Raji (cell line): ENCODE measurements around the gene RBM5.

ENCODE experiments used
- POLR2A ChIP-seq: IDR thresholded peaks from 2 replicates; pipeline ENCODE4 v1.6.1; 2011; ENCODE audit warnings: low read depth, low read length, control low read depth; ENCODE audit not compliant: insufficient read depth

Gene RBM5

DNA sequence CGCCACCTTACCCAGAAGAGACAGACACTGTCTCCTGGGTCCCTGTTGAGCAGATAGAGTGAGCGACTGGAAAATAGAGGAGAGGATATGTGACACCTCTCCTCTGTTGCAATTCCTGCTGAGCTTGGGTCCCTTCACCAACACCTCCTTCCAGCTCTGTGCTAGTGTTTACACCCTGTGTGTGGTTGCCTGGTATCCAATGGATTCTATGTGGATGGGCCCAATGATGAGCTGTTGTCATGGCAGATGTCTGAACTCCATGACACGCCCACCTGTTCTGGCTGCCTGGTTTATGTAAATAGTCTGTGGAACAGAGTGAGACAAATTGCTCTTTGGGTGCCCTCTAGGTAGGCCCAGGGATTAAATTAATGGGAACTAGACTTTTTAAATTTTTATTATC is 23.7 kb downstream of the RBM5 start:
- no peak for TF ChIP-seq POLR2A

DNA sequence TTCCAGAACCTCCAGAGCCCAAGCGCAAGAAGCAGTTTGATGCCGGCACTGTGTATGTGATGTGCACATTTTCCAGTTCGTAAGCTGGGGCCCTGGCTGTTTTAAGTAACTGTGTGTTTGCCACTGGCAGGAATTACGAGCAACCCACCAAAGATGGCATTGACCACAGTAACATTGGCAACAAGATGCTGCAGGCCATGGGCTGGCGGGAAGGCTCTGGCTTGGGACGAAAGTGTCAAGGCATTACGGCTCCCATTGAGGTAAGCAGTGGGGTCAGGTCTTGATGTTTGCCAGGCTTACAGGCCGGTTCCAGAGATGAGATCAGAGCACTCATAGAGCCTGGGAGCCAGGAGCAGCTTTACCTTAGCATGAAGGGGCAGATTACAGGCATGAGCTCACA is 28.4 kb downstream of the RBM5 start:
- no peak for TF ChIP-seq POLR2A

DNA sequence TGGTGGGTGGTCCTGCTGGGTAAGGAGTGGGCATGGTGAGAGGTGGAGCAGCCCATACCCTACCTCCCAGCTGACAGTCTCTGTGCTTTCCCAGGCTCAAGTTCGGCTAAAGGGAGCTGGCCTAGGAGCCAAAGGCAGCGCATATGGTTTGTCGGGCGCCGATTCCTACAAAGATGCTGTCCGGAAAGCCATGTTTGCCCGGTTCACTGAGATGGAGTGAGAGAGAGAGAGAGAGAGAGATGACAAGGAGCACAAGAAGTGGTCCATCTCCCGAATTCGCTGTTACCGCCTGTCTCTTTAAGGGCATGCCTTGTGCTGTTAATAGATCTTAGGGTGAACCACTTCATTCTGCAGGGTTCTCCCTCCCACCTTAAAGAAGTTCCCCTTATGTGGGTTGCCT is 29.5 kb downstream of the RBM5 start:
- TF ChIP-seq POLR2A: no peak

DNA sequence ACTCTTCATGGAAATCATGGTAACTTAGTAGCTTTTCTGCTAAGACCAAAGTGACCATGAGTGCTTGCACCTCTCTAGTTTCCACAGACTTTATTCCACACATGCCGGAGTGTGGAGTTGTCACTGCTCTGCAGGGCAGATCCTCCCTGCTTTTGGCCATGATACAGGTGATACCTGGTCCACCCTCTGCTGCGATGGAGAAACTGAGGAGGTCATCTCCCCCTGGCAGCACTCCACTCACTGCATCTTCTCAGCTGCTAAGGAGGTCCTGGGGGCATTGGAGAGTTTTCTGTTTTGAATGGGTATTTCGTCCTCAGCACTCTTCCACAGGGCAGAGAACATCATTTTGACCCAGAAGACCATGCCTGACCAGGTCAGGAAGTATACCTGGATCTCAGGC is 31.1 kb downstream of the RBM5 start:
- no peak for TF ChIP-seq POLR2A

DNA sequence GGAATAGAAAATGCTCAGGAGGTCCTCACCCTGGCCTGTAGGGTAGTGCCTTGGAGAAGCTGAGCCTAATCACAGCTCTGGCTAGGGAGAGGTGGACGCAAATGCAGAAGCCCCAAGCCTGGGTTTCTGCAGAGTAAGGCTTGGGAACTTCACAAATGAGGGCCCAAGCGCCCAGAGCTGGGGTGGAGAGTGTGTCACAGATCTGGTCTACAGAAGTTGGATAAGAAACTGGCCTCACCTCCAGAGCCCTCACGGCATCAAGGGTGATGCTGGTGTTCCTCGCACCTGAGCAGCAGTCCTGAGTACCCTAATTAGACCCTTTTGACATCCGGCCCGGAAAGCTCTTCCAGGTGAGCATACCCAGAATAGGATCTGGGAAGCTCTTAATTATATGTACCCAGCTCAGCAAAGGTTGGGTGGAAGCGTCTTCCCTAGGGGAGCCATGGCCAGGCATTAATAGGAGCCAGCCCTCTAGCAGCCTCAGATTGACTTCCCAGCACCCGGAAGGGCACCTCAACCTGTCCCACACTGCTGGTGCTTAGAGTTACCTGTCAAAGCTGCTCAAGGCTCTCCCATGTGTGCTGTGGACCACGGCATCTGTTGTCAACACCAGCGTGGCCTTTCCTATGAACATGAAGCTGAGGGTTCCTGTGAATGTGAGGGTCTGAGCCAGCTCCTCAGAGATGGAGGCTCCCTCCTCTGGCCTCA is 31.8 kb downstream of the RBM5 start:
- no peak for TF ChIP-seq POLR2A

DNA sequence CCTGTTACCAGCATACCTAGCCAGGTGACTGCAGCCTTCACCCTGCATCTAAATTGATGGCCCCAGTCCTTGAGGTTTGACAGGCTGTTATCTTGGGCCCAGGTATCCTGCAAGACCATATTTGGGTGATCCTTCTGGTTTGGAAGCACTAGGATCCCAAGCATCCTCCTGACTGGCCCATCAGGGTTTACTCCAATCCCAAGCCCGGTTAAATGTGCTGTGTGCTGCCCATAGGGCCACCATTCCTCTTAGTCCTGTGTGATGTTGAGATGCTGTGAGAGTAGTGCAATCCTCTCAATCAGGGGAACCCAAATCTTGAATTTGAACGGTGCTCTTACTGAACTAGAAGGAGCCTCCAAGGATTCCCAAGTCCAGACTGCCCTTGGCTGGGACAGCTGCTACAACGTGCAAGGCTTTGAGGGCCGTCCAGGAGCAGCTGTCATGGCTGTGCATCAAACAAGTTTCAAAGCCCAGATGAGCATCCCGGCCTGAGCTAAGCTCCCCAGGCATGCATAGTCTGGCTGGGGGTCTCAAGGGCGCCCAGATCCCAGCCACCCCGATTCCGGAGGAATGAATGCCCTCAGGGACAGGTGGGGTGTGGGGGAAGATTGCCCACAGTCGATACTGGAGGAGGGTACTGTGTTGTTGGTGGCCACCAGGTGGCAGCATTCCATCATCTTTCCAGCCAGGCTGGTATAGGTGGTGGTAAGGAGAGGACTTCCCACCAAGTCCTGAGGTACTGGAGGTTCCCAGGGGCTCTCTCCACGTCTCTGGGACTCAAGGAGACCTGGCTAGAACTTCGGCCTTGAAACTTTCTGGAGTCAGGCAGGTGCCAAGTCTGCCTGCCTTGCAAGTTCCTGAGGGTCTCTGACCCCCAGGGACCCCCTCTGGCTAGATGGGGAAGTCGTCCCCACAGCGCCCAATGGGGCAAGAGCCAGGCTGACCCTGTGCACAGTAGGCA is 32.6 kb downstream of the RBM5 start:
- TF ChIP-seq POLR2A: no peak

DNA sequence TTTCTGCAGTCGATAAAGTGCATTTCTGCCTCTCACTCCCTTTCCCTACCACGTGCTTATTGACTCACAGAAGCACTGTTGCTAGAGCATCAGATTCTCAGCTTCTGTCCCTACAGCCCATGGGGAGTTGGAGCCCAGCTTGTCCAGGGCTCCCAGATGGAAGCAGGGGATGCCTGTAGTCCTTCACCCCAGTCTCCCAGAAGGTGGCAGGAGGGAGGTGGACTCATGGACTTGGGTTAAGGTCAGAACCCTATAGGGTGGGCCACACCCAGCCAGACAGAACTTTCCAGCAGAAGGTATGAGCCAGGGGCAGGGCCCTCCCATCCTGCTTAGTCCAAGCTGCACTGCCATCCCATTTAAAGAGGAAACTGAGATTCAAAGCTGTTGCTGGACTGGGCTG is 33.4 kb downstream of the RBM5 start:
- TF ChIP-seq POLR2A: no peak

DNA sequence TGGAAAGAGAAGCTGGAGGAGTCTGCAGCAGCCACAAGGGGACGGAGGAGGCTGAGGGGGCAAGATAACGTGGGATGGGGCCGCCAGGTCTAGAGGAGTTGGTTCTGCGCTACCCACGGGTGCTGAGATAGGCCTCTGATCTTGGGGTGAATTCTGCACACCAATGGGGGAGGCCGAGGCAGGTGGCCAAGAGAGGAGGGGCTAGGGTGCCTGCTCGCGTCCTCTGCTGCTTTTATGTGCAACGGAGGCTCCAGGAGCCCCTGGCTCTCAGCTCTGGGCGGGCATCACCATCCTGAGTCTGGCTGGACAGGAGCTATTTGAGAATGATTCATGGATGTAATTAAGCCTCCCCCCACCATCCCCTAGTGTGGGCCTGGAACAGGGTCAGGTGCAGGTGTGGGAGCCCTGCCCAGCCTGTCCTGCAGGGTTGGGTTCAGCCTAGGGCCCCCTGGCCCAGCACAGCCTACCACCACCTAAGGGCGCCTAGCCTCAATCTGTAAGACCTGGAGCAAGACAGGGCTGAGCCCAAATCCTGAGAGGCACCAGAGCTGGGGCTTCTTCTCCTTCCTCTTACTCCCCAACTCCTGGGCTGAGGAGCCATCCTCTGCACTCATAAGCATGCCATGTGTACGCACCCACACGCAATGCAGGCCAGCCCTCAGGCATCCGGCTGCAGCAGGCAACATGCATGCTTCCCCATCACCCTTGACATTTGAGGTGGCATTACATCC is 34.1 kb downstream of the RBM5 start:
- no peak for TF ChIP-seq POLR2A

DNA sequence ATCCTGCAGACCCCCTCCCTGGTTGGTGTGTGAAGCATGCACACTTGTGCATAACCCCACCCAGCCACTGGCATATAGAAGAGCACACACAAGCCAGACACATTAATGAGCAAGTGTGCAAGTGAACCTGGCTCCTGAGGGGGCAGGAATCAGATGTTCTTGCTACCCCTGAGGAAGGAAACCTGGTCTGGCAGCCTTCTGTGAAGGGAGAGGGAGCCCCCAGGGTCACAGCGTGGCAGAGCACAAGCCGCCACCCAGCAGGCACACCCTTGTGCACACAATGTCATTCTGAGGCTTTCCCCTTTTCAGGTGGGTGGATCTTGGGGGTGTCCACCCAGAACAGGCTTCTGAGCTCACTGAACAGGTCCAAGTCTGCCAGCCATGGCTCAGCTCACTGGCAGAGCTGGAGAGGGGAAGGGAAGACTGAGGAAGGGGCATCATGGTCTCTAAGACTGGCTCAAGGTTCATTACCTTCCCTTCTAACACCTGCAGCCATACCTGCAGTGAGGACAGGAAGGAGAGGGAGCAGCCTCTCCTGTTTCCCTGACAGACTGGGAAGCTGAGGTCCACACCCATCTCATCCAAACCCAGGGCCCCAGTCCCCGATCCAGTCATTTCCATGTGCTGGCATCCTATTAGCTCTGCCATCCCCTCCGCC is 34.8 kb downstream of the RBM5 start:
- no peak for TF ChIP-seq POLR2A

DNA sequence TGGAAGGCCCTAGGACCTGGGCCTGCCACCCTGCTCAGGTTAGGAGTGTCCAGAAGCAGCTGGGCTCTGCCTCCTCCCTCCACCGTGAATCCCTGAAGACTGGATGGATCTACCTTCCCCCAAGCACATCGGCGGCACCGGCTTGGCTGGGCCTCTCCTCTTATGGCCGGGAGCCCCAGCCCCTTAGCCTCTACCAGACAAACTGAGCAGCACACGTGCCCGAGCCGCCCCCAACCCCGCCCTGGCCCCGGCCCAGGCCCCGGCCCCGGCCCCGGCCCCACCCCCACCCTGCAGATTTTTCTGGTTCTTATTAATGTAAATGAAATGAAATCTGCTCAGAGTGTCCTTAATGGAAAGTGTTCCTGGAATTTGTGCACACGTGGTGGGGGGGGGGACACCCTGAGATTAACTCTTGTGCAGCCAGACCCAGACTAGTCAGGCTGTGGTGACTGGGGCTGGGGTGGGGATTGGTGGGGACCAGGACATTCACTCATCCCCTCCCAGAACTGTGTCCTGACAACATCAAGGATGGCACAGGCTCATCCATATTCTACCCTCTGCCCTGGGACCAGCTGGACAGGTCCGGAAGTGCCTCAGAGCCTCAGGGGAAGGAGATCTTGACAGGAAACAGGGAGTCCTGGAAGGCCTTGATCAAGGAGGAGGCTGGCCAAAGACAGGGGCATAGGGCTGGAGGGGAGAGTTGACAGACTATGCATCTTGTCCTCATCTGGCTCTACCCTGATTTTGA is 35.5 kb downstream of the RBM5 start:
- no peak for TF ChIP-seq POLR2A

DNA sequence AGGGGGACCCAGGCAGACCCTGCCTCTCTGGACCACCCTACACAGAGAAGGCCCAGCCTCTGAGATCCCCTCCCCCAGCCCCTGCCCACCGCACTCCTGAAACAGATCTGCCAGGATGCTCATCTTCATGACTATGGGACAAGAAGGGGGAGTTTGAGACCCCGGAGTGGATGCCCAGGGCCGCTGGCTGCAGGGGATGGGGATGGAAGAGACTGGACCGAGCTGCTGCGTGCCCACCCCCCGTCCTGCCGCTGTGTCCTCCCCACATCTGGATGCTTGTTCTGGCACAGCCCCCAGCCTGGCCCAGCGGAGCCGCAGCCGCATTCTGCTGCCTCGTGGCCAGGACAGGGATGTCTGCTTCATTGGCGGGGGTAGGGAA is 36.1 kb downstream of the RBM5 start:
- no peak for TF ChIP-seq POLR2A

DNA sequence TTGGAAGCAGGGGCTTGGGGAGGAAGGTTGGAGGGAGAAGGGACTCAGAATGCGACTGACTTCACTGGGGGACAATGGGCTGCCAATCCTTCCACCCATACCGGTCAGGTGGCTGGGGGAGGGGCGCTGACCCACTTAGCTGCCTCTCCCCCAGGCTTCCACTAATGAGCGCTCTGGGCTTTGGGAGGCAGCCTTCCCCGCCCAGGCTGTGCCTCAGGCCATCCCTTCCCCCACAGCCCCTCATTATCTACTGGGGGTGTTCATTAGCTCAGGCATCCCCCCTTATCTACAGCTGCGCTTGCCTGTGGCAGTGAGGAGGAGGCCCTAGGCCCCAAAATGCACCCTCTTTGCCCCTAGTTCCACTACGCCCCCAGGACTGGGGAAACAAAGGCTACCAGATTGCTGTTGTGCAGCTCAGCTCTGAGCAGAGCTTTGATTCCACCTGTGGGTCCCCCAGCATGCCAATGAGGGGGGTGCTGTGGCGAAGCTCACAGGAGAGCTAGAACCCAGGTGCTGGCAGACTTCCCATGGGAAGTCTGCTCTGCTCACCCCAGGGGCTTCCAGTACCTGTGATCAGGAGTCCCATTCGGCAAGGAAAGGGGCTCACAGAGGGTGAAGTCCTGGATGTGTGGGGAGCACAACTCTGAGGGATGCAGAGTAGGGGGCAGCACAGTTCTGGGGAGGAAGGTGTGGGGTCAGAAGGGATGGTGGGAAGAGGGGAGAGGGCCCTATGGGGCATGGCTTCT is 37.0 kb downstream of the RBM5 start:
- no peak for TF ChIP-seq POLR2A

DNA sequence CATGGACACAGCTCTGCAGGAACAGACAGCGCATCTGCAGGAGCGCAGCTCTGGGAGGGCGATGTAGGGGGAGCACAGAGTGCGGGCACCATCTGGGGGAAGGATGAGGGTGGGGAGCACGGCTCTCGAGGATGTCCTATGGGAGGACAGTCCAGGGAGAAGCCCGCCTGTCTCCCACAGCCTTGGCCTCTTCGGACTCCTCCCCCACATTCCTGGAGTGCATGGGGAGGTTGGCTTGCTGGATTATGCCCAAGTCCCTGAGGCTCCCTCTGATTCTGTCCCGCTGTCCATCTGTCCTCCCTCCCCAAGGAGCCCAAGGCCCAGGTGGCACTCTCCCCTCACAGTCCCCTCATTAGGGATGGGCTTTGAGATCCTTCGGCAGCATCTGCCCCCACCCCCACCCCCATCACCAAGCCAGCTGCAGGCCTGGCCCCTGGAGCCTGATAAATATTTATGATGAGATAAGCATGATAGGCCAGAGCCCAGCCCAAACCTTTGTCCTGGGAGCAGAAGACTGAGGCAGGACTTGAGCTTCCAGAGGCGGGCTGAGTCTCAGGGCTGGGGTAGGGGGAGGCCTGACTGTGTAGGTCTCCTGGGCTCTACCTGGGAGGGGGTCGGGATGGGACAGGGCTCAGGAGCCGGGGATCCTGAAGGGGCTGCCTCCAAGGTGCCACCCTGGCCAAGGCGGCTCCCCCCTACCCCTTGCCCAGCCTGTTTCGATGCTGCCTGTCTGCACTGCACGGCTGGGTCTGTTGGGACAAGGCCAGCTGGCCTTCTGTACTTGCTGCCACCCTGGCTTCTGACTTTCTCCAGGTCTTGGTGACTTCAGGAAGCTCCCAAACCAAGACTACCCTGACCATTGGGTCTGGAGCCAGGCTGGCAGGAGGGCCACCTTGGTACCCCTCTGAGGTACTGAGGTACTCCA is 37.8 kb downstream of the RBM5 start:
- no peak for TF ChIP-seq POLR2A
